HCT116 (cell line): ENCODE measurements around the gene ZFHX2.

ENCODE experiments used
- CTCF ChIP-seq, 3 experiments: fragments of 200-600 bp in 1 of 3; sonication (generic) in 1 of 3; IDR thresholded peaks in 2 of 3; conservative IDR thresholded peaks in 1 of 3; 2 replicates each; pipeline ENCODE4 v1.5.1; 2012 to 2017; ENCODE audit warnings: low read depth in 2 of 3, low read length in 2 of 3, antibody characterized with exemption in 1 of 3, borderline replicate concordance in 1 of 3, control low read depth in 1 of 3, mild to moderate bottlenecking in 1 of 3, mixed read lengths in 1 of 3, mixed run types in 1 of 3, moderate library complexity in 1 of 3; ENCODE audit not compliant: insufficient read depth in 1 of 3
- ZNF274 ChIP-seq: fragments of 200-500 bp; sonication (Bioruptor generic); IDR thresholded peaks from 2 replicates; pipeline ENCODE4 v1.6.1; 2014; ENCODE audit warnings: mild to moderate bottlenecking, low read depth, low read length, inconsistent platforms

GRCh38 chr14:23559926-23560520 lies 8.5 kb upstream of the ZFHX2 start:
- no peak for TF ChIP-seq ZNF274
- TF ChIP-seq CTCF (IDR thresholded peaks at IDR 0.05 in 2 of 3, conservative IDR thresholded peaks at IDR 0.05 in 1 of 3; ENCODE audit: borderline replicate concordance in 1 of 3, insufficient read depth in 1 of 3, low read depth in 2 of 3, low read length in 2 of 3): no peak
